ENCODE measurements around the gene ELMOD2. TPM values are rescaled to one million over a fixed set of nuclear protein-coding genes. Genes with fewer than 3 reads are reported as not detected.

The ELMOD2 gene
- total and polyA plus RNA-seq, 2 of the 4 experiments (the other 2 are of a cell fraction), result 7.3 to 10.6 TPM

- no peak overlapping the region for H2BK120ac ChIP-seq (ENCODE audit: low read depth, low read length)
- H2AFZ ChIP-seq (replicated peaks; ENCODE audit: low read length, poor library complexity), result no peak overlapping the region
- H3K27ac ChIP-seq (ENCODE audit: insufficient read depth, low read length), result no peak overlapping the region
- 0 out of 2 replicates have a peak overlapping the region, but pooled peaks have one; percentile 30 for H3K14ac ChIP-seq (replicated peaks; ENCODE audit: low read depth, low read length)
- no peak overlapping the region for H2AK5ac ChIP-seq (ENCODE audit: low read depth, low read length)
- no peaks in the 10 kb centered on the region for H3K9me3 ChIP-seq (ENCODE audit: control insufficient read depth, insufficient read depth, low read length)
- H3K4me3 ChIP-seq (ENCODE audit: insufficient read depth, low read depth, low read length), result no peak overlapping the region
- intact Hi-C loops (cut with micrococcal nuclease), result no loop called here
- H3K9ac ChIP-seq (ENCODE audit: low read depth, low read length), result no peak overlapping the region
- no peaks in the 10 kb centered on the region for H3K27me3 ChIP-seq (ENCODE audit: control insufficient read depth, insufficient read depth, low read length)
- BruUV-seq (replicated peaks), result no TSS peak
- no peak overlapping the region; the same call in 1 of the 2 replicates for H3K4me2 ChIP-seq (ENCODE audit: low read depth, low read length)
- ATAC-seq (ENCODE audit: low read depth) (peak; percentile 48), DNase-seq (peak; percentile 67)
- H3K79me1 ChIP-seq (ENCODE audit: low read depth in 1 of 2, low read length in 2 of 2), result peaks cover 1 to 2% of the 10 kb centered on the region in 2 experiments; a peak in 1 of 4 replicates
- H2AK9ac ChIP-seq (replicated peaks; ENCODE audit: low read depth, low read length, poor library complexity), result no peak overlapping the region
- no peaks in the 10 kb centered on the region for H3K4me1 ChIP-seq (ENCODE audit: control insufficient read depth, insufficient read depth, low read length)
- no peak overlapping the region for H2BK20ac ChIP-seq (ENCODE audit: low read depth, low read length)
- POLR2A ChIA-PET (ENCODE audit: unreplicated experiment), result no interaction called here
- H4K5ac ChIP-seq (ENCODE audit: low read depth, low read length), result peak overlapping the region; percentile 48; the same call in 1 of the 2 replicates
- peaks cover 3% of the 10 kb centered on the region for H3K36me3 ChIP-seq (ENCODE audit: control insufficient read depth, insufficient read depth, low read length)
- H3K9me1 ChIP-seq (ENCODE audit: insufficient read depth, low read length), result no peaks in the 10 kb centered on the region
- H3K23ac ChIP-seq (ENCODE audit: low read depth, low read length), result no peak overlapping the region
- no peak overlapping the region for H4K91ac ChIP-seq (ENCODE audit: insufficient read depth, low read depth, low read length)
- dilution Hi-C loops (cut with HindIII; ENCODE audit: low sequenced_read_pairs, unreplicated experiment), result no loop called here
- TF ChIP-seq CHD1 (IDR thresholded peaks at IDR 0.05; ENCODE audit: low read depth, low read length), result no peak
- no peak for TF ChIP-seq POLR2A (IDR thresholded peaks at IDR 0.05; ENCODE audit: low read depth, low read length)
- TF ChIP-seq MAFK (IDR thresholded peaks at IDR 0.05; ENCODE audit: low read depth, low read length), result no peak
- no peak for TF ChIP-seq RFX5 (IDR thresholded peaks at IDR 0.05; ENCODE audit: low read depth, low read length)
- no peak for TF ChIP-seq USF2 (IDR thresholded peaks at IDR 0.05; ENCODE audit: low read depth, low read length)
- no peak for TF ChIP-seq MAZ (IDR thresholded peaks at IDR 0.05; ENCODE audit: borderline replicate concordance, low read depth, low read length)
- no peak for TF ChIP-seq RAD21 (IDR thresholded peaks at IDR 0.05; ENCODE audit: low read length)
- no peak for TF ChIP-seq ELK1 (IDR thresholded peaks at IDR 0.05; ENCODE audit: borderline replicate concordance, low read depth, low read length)
- no peak for TF ChIP-seq FOS (IDR thresholded peaks at IDR 0.05; ENCODE audit: low read depth, low read length)
- no peak for TF ChIP-seq SMC3 (IDR thresholded peaks at IDR 0.05; ENCODE audit: low read depth, low read length)
- no peak for TF ChIP-seq CEBPB (IDR thresholded peaks at IDR 0.05; ENCODE audit: low read depth, low read length)
- no peak for TF ChIP-seq CTCF (conservative IDR thresholded peaks at IDR 0.05; ENCODE audit: low read depth, low read length)
- no peak for TF ChIP-seq NFE2L2 (IDR thresholded peaks at IDR 0.05; ENCODE audit: low read depth, low read length)
- TF ChIP-seq BHLHE40 (IDR thresholded peaks at IDR 0.05; ENCODE audit: low read depth, low read length), result no peak
- TF ChIP-seq MXI1 (IDR thresholded peaks at IDR 0.05; ENCODE audit: borderline replicate concordance, low read depth, low read length), result no peak
- no peak for TF ChIP-seq RCOR1 (IDR thresholded peaks at IDR 0.05; ENCODE audit: insufficient replicate concordance, low read length)
- H4K8ac ChIP-seq (ENCODE audit: low read depth in 2 of 2, low read length in 2 of 2), result no peak overlapping the region
- H3K18ac ChIP-seq (ENCODE audit: low read depth, low read length), result no peak overlapping the region; the same call in 1 of the 2 replicates
- no peak overlapping the region for H2BK15ac ChIP-seq (ENCODE audit: low read depth, low read length)
- in situ Hi-C loops (cut with MboI; ENCODE audit: low sequenced_read_pairs), result no loop called here
- no peak overlapping the region for H3K4ac ChIP-seq (ENCODE audit: low read depth, low read length)
- CTCF ChIA-PET, result no interaction called here
- no peak overlapping the region for H3K56ac ChIP-seq (ENCODE audit: extremely low read depth, insufficient read depth, low read length)
- H4K20me1 ChIP-seq (ENCODE audit: insufficient read depth, low read length), result no peaks in the 10 kb centered on the region
- peak overlapping the region; percentile 77 for H2BK5ac ChIP-seq (ENCODE audit: low read depth, low read length, poor library complexity, severe bottlenecking)
- no CpG with 5 or more reads among the region's 4 CpGs for WGBS, 2 experiments (ENCODE audit: extremely low coverage in 2 of 2, insufficient read length in 1 of 2)
Observed at GRCh38 chr4:140533951-140534480, 10.0 kb downstream of the ELMOD2 start.
